ENCODE data around the gene CSTF3. TPM values are rescaled to one million over a fixed set of nuclear protein-coding genes. Genes with fewer than 3 reads are reported as not detected.
"Not testable (repeated sequence)": the region's sequence is repeated elsewhere in the genome, so short reads cannot be mapped to it uniquely, and the experiment has no call there.

The CSTF3 gene
- total RNA-seq, 4 donors from 2014 or later, result 11.2 to 23.3 (median 18.2) TPM

- DNase-seq, result no peak
- Histone ChIP-seq H3K4me3 (no peak overlapping the region), H3K27ac (no peak overlapping the region), H3K36me3 (no peaks in the 10 kb centered on the region), H3K27me3 (no peaks in the 10 kb centered on the region), H3K9me3 (no peaks in the 10 kb centered on the region), H3K4me1 (no peaks in the 10 kb centered on the region)
- TF ChIP-seq POLR2A (IDR thresholded peaks at IDR 0.05) (no peak), CTCF (IDR thresholded peaks at IDR 0.05) (no peak)
- intact Hi-C loops (cut with DNase I), result no loop called here
- 34 to 44% methylated on average over 3 of the region's 3 CpGs for WGBS, 2 donors
These were observed 18.1 kb upstream of the CSTF3 start for GRCh38 chr11:33179348-33179803.

- TF ChIP-seq CTCF (IDR thresholded peaks at IDR 0.05) (no peak), POLR2A (IDR thresholded peaks at IDR 0.05) (no peak)
- Histone ChIP-seq H3K27me3 (no peaks in the 10 kb centered on the region), H3K27ac (no peak overlapping the region), H3K4me1 (no peaks in the 10 kb centered on the region), H3K4me3 (no peak overlapping the region), H3K36me3 (no peaks in the 10 kb centered on the region), H3K9me3 (no peaks in the 10 kb centered on the region)
- 51 to 60% methylated on average over 5 of the region's 5 CpGs for WGBS, 2 donors
- intact Hi-C loops (cut with DNase I), result no loop called here
- no peak for DNase-seq
These were observed 17.3 kb upstream of the CSTF3 start for GRCh38 chr11:33178443-33179180.

GRCh38 chr11:33177676-33178336, 16.5 kb upstream of the CSTF3 start:
- no peaks in the 10 kb centered on the region for H3K36me3 ChIP-seq
- TF ChIP-seq POLR2A (IDR thresholded peaks at IDR 0.05) (no peak), CTCF (IDR thresholded peaks at IDR 0.05) (no peak)
- intact Hi-C loops (cut with DNase I), result no loop called here
- 73 to 76% methylated on average over 7 to 8 of the region's 8 CpGs for WGBS, 2 donors
- no peaks in the 10 kb centered on the region for H3K9me3 ChIP-seq
- no peaks in the 10 kb centered on the region for H3K4me1 ChIP-seq
- no peak overlapping the region for H3K4me3 ChIP-seq
- no peak overlapping the region for H3K27ac ChIP-seq
- no peaks in the 10 kb centered on the region for H3K27me3 ChIP-seq
- no peak for DNase-seq

- H3K27me3 ChIP-seq; DNase-seq; H3K27ac ChIP-seq; H3K4me3 ChIP-seq; H3K9me3 ChIP-seq; intact Hi-C loops (cut with DNase I); H3K36me3 ChIP-seq; H3K4me1 ChIP-seq: not testable (repeated sequence)
- WGBS, 2 donors, result 95 to 98% methylated on average over 5 of the region's 5 CpGs
These were observed 15.5 kb upstream of the CSTF3 start for GRCh38 chr11:33176760-33177159.

- no peak for DNase-seq
- intact Hi-C loops (cut with DNase I), result no loop called here
- H3K27ac ChIP-seq, result no peak overlapping the region
- WGBS, 2 donors, result 59 to 67% methylated on average over 2 of the region's 2 CpGs
- H3K4me3 ChIP-seq, result no peak overlapping the region
- H3K4me1 ChIP-seq, result peaks cover 0 to under 1% (median 0%) of the 10 kb centered on the region in 3 donors
- H3K27me3 ChIP-seq, result no peaks in the 10 kb centered on the region
- no peaks in the 10 kb centered on the region for H3K9me3 ChIP-seq
- H3K36me3 ChIP-seq, result no peaks in the 10 kb centered on the region
- TF ChIP-seq CTCF (IDR thresholded peaks at IDR 0.05), result no peak
- TF ChIP-seq POLR2A (IDR thresholded peaks at IDR 0.05), result no peak
These were observed 11.7 kb upstream of the CSTF3 start for GRCh38 chr11:33172996-33173395.
